NT2/D1 (cell line): ENCODE measurements around the gene AHI1.

ENCODE experiments used
- SUZ12 ChIP-seq: IDR thresholded peaks from 2 replicates; pipeline ENCODE4 v1.6.1; 2011; ENCODE audit not compliant: insufficient read length, insufficient read depth; ENCODE audit errors: extremely low read depth
- ZNF274 ChIP-seq: IDR thresholded peaks from 2 replicates; pipeline ENCODE4 v1.6.1; 2011; ENCODE audit warnings: mild to moderate bottlenecking, low read depth, low read length

GRCh38 chr6:135344526-135344925, 153.0 kb downstream of the AHI1 start:
- TF ChIP-seq ZNF274 = no peak
- TF ChIP-seq SUZ12 = no peak
